ENCODE results near the gene TARDBP. TPM values are rescaled to one million over a fixed set of nuclear protein-coding genes. Genes with fewer than 3 reads are reported as not detected.

The TARDBP gene
- total RNA-seq, 1 experiment from 2014 or later, result 207 TPM

- Histone ChIP-seq H3K23ac (ENCODE audit: insufficient read length, low read depth, low read length) (no peak overlapping the region), H3K79me1 (ENCODE audit: insufficient read depth, low read depth, low read length, poor library complexity, severe bottlenecking) (no peaks in the 10 kb centered on the region), H3K9me3 (ENCODE audit: control insufficient read depth, low read depth, low read length) (no peaks in the 10 kb centered on the region), H3K27me3 (ENCODE audit: insufficient read depth, low read length) (no peaks in the 10 kb centered on the region), H3K4ac (ENCODE audit: low read depth, low read length) (no peak overlapping the region), H3K23me2 (ENCODE audit: insufficient read length, low read depth, low read length, poor library complexity, severe bottlenecking) (no peaks in the 10 kb centered on the region), H3K9ac (ENCODE audit: extremely low read depth, insufficient read length, low read length) (no peak overlapping the region), H2AFZ (ENCODE audit: low read length) (no peak overlapping the region), H2AK5ac (ENCODE audit: insufficient read length, low read length) (no peak overlapping the region), H3K27ac (ENCODE audit: insufficient read length, low read depth, low read length) (no peak overlapping the region), H3K4me2 (ENCODE audit: insufficient read depth, insufficient read length, low read length) (no peak overlapping the region), H4K8ac (replicated peaks; ENCODE audit: insufficient read length, low read depth, low read length) (no peak overlapping the region), H3T11ph (ENCODE audit: low read length) (no peak overlapping the region), H4K91ac (ENCODE audit: insufficient read length, low read depth, low read length) (no peak overlapping the region), H2BK120ac (ENCODE audit: low read depth, low read length, poor library complexity, severe bottlenecking) (no peak overlapping the region), H2BK20ac (ENCODE audit: low read depth, low read length, poor library complexity, severe bottlenecking) (no peak overlapping the region), H4K20me1 (ENCODE audit: control insufficient read depth, insufficient read depth, insufficient read length) (no peaks in the 10 kb centered on the region), H3K14ac (ENCODE audit: insufficient read depth, low read length) (no peak overlapping the region), H3K79me2 (ENCODE audit: insufficient read depth, low read length) (no peaks in the 10 kb centered on the region), H2BK12ac (ENCODE audit: insufficient read length, low read depth, low read length) (no peak overlapping the region), H3K18ac (ENCODE audit: insufficient read length, low read depth, low read length) (no peak overlapping the region), H3K4me1 (ENCODE audit: insufficient read depth, low read length) (no peaks in the 10 kb centered on the region), H4K5ac (ENCODE audit: insufficient read length, low read depth, low read length) (no peak overlapping the region), H2BK5ac (ENCODE audit: insufficient read length, low read length) (no peak overlapping the region), H2BK15ac (ENCODE audit: low read depth, low read length) (no peak overlapping the region), H3K56ac (ENCODE audit: insufficient read length, low read depth, low read length) (no peak overlapping the region)
- DNase-seq, result no peak
- Mint-ChIP-seq H3K27me3 (ENCODE audit: low read depth) (no peaks in the 10 kb centered on the region), H3K27ac (no peak overlapping the region), H3K4me3 (no peak overlapping the region), H3K9me3 (no peaks in the 10 kb centered on the region), H3K36me3 (ENCODE audit: insufficient read depth in 1 of 3, low read depth in 3 of 3) (peaks cover 40 to 72% (median 54%) of the 10 kb centered on the region in 3 experiments), H3K4me1 (peaks cover 7% of the 10 kb centered on the region in 2 experiments)
- TF ChIP-seq, protein P1, sequence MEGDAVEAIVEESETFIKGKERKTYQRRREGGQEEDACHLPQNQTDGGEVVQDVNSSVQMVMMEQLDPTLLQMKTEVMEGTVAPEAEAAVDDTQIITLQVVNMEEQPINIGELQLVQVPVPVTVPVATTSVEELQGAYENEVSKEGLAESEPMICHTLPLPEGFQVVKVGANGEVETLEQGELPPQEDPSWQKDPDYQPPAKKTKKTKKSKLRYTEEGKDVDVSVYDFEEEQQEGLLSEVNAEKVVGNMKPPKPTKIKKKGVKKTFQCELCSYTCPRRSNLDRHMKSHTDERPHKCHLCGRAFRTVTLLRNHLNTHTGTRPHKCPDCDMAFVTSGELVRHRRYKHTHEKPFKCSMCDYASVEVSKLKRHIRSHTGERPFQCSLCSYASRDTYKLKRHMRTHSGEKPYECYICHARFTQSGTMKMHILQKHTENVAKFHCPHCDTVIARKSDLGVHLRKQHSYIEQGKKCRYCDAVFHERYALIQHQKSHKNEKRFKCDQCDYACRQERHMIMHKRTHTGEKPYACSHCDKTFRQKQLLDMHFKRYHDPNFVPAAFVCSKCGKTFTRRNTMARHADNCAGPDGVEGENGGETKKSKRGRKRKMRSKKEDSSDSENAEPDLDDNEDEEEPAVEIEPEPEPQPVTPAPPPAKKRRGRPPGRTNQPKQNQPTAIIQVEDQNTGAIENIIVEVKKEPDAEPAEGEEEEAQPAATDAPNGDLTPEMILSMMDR (conservative IDR thresholded peaks at IDR 0.05), result no peak
- no CpG with 5 or more reads among the region's 3 CpGs for WGBS (ENCODE audit: extremely low coverage, insufficient read length, low lambda C conversion rate)
These were observed 52.5 kb downstream of the TARDBP start for GRCh38 chr1:11064942-11065341.

Measured in H9 (cell line).